Ishikawa (cell line): Measurements from ENCODE around the gene ZMYND11.

Source experiments
- CEBPB ChIP-seq: IDR thresholded peaks from 2 replicates; pipeline ENCODE4 v1.6.1; 2012
- CREB1 ChIP-seq: IDR thresholded peaks from 2 replicates; pipeline ENCODE4 v1.6.1; 2012; ENCODE audit warnings: low read depth
- EGR1 ChIP-seq: IDR thresholded peaks from 2 replicates; pipeline ENCODE4 v1.6.1; 2012
- EP300 ChIP-seq: IDR thresholded peaks from 2 replicates; pipeline ENCODE4 v1.6.1; 2012; ENCODE audit warnings: borderline replicate concordance
- FOXM1 ChIP-seq: IDR thresholded peaks from 2 replicates; pipeline ENCODE4 v1.6.1; 2012; ENCODE audit warnings: low read depth, borderline replicate concordance
- MAX ChIP-seq: IDR thresholded peaks from 2 replicates; pipeline ENCODE4 v1.6.1; 2012
- NFIC ChIP-seq: IDR thresholded peaks from 2 replicates; pipeline ENCODE4 v1.6.1; 2012
- RAD21 ChIP-seq: IDR thresholded peaks from 2 replicates; pipeline ENCODE4 v1.6.1; 2012; ENCODE audit warnings: low read depth
- REST ChIP-seq: IDR thresholded peaks from 2 replicates; pipeline ENCODE4 v1.6.1; 2012; ENCODE audit warnings: low read depth, mild to moderate bottlenecking
- TAF1 ChIP-seq: IDR thresholded peaks from 2 replicates; pipeline ENCODE4 v1.6.1; 2012; ENCODE audit warnings: low read depth, mild to moderate bottlenecking
- TCF12 ChIP-seq: IDR thresholded peaks from 2 replicates; pipeline ENCODE4 v1.6.1; 2012; ENCODE audit warnings: low read depth
- TEAD4 ChIP-seq: IDR thresholded peaks from 2 replicates; pipeline ENCODE4 v1.6.1; 2012
- USF1 ChIP-seq: IDR thresholded peaks from 2 replicates; pipeline ENCODE4 v1.6.1; 2012
- YY1 ChIP-seq: IDR thresholded peaks from 2 replicates; pipeline ENCODE4 v1.6.1; 2012; ENCODE audit warnings: low read depth
- ZBTB7A ChIP-seq: IDR thresholded peaks from 2 replicates; pipeline ENCODE4 v1.6.1; 2012; ENCODE audit warnings: low read depth

ZMYND11 gene

GRCh38 chr10:191703-192518 is 56.7 kb downstream of the ZMYND11 start:
- TF ChIP-seq CEBPB: peak; percentile 65
- TF ChIP-seq ZBTB7A: no peak

GRCh38 chr10:194281-194680 is 59.0 kb downstream of the ZMYND11 start:
- TF ChIP-seq EGR1: no peak
- TF ChIP-seq NFIC: no peak
- TF ChIP-seq YY1: no peak
- TF ChIP-seq FOXM1: no peak
- TF ChIP-seq REST: no peak
- TF ChIP-seq RAD21: no peak
- no peak for TF ChIP-seq CEBPB
- no peak for TF ChIP-seq USF1
- no peak for TF ChIP-seq TCF12
- TF ChIP-seq CREB1: no peak

GRCh38 chr10:200405-200804 is 65.2 kb downstream of the ZMYND11 start:
- TF ChIP-seq NFIC (no peak), EP300 (no peak), REST (no peak), EGR1 (no peak), YY1 (no peak), CEBPB (no peak), MAX (no peak), USF1 (no peak), TAF1 (no peak), RAD21 (no peak), TCF12 (no peak), TEAD4 (no peak), CREB1 (no peak), FOXM1 (no peak), ZBTB7A (no peak)

GRCh38 chr10:201328-201771 is 66.1 kb downstream of the ZMYND11 start:
- TF ChIP-seq FOXM1 (no peak), CREB1 (no peak), YY1 (no peak), TAF1 (no peak), RAD21 (no peak), EP300 (no peak), ZBTB7A (no peak)

GRCh38 chr10:208616-209015 is 73.4 kb downstream of the ZMYND11 start:
- TF ChIP-seq EP300 (no peak), TCF12 (no peak), MAX (no peak), FOXM1 (no peak), USF1 (no peak), ZBTB7A (no peak), TEAD4 (no peak), EGR1 (no peak), YY1 (no peak), CREB1 (no peak), RAD21 (no peak), REST (no peak), NFIC (no peak), CEBPB (no peak), TAF1 (no peak)
